SKM-1 (cell line): ENCODE measurements around the gene RAB34.

Source experiments
- DNase-seq: peaks from one replicate; lab custom pipeline; 2025; ENCODE audit not compliant: unreplicated experiment; lab: John Stamatoyannopoulos, UW

Gene RAB34

GRCh38 chr17:28688481-28688880 is 29.2 kb downstream of the RAB34 start:
- DNase-seq, result no peak

GRCh38 chr17:28686296-28686695 is 31.4 kb downstream of the RAB34 start:
- no peak for DNase-seq

DNA sequence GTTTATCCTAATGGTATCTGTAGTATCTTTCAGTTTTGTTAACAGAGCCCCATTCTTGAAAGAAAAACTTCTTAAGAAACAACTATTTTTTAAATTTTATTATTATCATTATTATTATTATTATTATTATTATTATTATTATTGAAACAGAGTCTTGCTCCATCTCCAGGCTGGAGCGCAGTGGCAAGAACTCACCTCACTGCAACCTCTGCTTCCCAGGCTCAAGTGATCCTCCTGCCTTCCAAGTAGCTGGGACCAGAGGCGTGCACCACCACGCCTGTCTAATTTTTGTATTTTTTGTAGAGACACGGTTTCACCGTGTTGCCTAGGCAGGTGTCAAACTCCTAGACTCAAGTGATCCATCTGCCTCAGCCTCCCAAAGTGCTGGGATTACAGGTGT is 32.3 kb downstream of the RAB34 start:
- DNase-seq, result no peak

- DNase-seq, result no peak
These were observed 32.7 kb downstream of the RAB34 start for GRCh38 chr17:28684963-28685362.

DNA sequence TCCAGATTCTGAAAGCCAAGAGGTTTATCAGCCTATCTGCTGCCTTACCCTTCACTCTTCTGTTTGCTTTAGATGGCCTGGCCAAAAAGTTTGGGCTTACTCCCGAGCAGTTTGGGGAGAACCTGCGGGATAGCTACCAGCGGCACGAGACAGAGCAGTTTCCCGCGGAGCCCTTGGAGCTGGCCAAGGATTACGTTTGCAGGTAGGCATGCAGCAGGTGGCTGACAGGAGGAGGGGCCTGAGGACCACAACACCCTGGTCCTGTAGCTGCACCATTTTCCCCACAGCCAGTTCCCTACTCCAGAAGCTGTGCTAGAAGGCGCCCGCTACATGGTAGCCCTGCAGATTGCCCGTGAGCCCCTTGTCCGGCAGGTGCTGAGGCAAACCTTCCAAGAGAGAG is 35.0 kb downstream of the RAB34 start:
- no peak for DNase-seq

DNA sequence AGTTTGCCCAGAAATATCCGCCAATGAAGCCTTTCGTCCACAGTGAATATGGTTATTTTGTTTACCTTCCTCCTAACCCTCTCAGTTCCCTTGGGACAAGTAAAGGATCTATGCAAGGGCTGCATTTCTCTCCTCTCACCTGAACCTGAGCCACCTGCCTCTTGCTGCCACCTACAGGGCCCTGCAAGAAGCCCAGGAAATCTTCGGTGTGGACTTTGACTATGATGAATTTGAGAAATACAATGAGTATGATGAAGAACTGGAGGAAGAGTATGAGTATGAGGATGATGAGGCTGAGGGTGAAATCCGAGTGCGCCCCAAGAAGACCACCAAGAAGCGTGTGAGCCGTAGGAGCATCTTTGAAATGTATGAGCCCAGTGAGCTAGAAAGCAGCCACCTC is 41.7 kb downstream of the RAB34 start:
- no peak for DNase-seq

DNA sequence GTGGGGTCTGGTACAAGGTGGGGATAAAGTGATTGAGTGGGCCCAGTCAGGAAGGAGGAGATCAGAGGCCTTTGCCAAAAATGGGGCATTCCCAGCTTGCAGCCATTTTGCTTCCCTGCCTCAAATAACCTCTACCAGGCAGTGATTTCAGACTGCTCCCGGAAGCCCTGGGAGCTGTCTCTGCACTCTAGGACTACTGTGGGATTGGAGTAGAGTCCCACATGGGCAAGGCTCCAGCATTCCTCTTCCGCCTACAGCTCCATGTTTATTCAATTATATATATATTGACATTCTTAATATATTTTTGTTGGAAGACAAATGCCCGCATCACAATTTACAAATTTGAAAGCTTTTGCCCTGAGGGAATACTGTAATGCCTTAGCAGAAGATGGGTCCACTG is 42.2 kb downstream of the RAB34 start:
- no peak for DNase-seq

- no peak for DNase-seq
These were observed 47.8 kb downstream of the RAB34 start for GRCh38 chr17:28669918-28670317.

GRCh38 chr17:28667870-28668269 is 49.8 kb downstream of the RAB34 start:
- no peak for DNase-seq

DNA sequence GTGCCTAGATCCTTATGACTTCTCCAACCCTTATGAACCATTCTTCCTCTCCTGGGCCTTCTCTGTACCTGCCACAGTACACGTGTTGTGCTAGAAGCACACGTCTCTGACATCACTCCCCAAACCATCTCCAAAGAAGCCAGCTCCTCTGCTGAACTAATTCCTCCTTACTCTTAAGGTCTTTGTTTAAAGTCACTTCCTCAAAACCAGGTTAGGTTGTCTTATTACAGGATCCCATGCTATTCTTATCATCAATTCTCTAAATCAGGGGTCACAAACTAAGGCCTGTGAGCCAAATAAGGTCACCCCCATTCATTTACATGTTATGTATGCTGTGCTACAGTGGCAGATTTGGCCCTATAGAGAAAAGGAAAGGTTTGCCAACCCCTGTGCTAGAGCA is 51.7 kb downstream of the RAB34 start:
- no peak for DNase-seq
